ENCODE measurements around the gene ARFGAP3.

ARFGAP3 gene, protein sequence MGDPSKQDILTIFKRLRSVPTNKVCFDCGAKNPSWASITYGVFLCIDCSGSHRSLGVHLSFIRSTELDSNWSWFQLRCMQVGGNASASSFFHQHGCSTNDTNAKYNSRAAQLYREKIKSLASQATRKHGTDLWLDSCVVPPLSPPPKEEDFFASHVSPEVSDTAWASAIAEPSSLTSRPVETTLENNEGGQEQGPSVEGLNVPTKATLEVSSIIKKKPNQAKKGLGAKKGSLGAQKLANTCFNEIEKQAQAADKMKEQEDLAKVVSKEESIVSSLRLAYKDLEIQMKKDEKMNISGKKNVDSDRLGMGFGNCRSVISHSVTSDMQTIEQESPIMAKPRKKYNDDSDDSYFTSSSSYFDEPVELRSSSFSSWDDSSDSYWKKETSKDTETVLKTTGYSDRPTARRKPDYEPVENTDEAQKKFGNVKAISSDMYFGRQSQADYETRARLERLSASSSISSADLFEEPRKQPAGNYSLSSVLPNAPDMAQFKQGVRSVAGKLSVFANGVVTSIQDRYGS

GRCh38 chr22:42856865-42857704 is at the start of gene ARFGAP3:
Gene ARFGAP3, minus strand, starts transcription at chr22:42857273. Its CDS starts 91 bp downstream, at chr22:42857182.
- DNase-seq = peak; percentile 93

DNA sequence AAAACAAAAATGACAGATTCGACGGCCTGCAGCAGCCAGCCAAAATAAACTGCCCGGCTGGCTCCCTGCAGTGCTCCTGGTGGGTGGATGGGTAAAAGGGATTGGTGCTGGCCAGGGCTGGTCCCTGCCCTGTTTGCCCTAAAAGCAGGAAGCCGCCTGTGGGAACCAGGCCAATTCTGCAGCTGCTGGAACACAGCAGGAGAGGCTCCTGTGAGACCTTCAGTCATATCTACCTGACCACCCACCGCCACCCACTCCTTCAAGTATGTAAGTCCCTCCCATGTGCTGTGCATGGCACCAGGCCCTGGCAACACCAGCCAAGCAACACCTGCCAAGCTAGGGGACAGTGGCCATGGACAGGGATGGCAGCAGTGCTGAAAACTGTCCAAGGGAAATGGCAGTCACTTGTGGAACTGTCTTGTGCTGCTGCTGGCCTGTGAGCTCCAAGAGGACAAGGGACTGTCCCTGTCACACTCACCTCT is 48.7 kb upstream of the ARFGAP3 start:
- no peak for DNase-seq

DNA sequence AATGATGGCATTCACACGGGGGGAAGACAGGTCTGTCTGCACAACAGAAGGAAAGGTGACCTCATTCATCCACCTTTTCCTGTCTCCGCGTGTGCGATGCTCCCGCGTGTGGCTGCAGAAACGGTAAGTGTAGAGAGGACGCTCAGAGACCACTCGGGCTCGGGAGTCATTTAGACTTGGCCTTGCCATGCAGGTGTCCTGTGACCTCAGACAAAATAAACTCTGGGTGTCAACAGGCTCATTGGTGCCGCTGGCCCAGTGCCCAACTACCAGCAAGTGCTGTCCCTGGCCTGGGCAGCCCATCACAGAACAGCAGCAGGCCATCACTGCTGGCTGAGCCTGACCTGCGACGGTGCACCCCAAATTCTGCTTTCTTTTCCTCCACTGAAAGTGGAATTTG is 48.1 kb upstream of the ARFGAP3 start:
- DNase-seq = no peak

DNA sequence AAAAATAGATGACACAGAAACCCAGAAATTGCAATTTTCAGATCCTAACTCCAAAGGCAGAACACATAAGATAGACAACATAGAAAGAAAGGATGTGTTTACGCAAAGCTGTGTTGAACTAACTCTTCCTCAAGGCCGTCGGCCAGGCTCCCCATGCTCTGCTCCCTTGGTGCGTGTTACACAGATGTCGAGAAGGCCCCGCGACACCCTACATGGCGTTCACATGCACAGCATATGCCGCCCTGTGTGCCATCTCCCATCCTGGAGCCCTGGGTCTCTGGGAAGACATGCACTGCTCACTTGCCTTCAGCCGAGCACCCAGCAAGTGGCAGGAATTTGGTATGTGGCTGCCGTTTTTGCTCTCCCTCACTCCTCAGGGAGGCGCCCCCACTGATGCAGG is 47.0 kb upstream of the ARFGAP3 start:
- DNase-seq = no peak

- DNase-seq = no peak
Measured at GRCh38 chr22:42902875-42903510, 45.9 kb upstream of the ARFGAP3 start.

DNA sequence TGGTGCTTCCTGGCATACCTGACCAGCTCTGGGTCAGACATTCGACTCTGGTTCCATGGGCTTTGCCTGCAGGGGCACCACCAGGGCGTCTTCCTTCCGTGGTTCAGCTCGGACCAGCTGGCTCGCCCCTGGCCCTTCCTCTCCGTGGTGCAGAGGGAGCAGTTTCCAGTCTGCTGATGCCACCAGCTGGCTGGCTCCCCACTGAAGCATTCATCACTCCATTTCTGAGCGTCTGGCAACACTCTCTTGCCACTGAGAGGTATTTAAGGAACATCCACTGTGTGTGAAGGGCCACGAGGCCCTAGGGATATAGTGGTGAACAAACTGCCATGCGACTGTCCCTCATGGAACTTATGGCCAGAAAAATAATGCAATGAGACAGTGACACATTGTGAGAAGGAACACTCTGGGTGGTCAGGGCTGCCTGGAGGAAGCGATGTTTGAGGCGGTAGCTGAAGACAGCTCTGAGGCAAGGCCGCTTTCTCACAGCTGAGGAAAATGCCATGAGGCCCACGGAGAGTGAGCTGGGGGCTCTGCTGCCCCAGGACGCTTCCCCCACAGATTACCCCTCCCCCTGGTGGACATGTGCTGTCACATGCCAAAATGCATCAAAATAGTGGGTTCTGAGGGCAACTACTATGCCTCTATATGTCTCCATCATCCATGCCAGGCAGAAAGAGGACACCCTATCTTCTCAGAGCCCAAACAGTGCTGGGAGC is 44.9 kb upstream of the ARFGAP3 start:
- DNase-seq = no peak

DNA sequence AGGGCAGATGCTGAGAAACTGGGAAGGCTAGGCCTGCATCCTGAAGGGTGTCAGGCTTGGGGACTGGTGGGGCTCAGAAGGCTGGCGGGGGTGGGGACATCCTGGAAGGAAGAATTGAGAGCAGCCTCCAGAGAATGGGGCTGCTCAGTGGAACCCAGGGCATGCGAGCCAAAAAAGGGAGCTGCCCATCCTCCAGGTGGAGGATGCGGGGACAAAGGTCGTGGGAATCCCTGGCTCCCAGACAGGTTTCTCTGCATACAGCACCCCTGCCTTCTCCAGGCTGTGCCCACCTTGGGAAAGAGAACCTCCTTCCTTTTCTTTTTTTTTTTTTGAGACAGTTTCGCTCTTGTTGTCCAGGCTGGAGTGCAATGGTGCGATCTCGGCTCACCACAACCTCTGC is 40.9 kb upstream of the ARFGAP3 start:
- DNase-seq = no peak

DNA sequence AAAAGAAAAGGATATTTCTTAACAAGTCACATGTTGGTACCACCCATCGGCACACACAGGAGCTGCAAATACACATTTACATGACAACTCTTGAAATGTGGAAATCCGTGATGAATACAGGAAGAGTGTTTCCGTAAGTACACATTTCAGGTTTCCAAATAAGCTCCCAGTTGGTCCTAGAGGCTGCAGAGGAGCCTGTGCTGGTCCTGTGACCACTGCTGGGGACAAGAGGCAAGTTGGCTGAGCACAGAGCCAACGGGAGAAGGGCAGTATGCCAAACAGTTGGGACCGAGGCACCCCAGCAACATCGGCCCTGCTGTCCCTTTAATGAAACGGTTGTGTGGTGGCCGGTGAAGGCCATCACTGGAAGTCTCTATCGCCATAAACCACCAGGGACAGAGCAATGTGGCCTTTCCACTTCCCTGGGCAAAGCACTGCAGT is 38.5 kb upstream of the ARFGAP3 start:
- DNase-seq = no peak

DNA sequence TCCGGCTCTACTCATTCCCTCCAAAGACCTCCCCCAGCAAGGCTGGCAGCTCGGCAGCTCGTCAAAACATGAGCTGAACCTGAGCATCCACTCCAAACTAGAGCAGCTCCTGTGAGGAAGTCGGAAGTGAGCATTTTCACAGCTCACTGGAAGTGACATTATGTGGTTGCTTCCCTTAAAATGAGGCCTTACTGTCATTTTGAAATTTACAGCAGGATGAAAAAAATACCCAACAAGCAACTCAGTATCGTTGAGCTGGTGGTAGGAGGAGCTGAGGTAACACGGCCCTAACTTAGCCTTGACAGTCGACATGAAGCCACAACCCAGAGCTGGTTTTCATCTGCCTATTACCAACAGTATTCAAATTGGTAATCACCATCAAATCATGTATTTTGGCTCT is 38.0 kb upstream of the ARFGAP3 start:
- peak; percentile 11 for DNase-seq

- DNase-seq = no peak
Measured at GRCh38 chr22:42893371-42894150, 36.5 kb upstream of the ARFGAP3 start.

GRCh38 chr22:42892571-42893316 is 35.7 kb upstream of the ARFGAP3 start:
- DNase-seq = no peak

- DNase-seq = no peak
Measured at GRCh38 chr22:42892156-42892555, 35.1 kb upstream of the ARFGAP3 start.

DNA sequence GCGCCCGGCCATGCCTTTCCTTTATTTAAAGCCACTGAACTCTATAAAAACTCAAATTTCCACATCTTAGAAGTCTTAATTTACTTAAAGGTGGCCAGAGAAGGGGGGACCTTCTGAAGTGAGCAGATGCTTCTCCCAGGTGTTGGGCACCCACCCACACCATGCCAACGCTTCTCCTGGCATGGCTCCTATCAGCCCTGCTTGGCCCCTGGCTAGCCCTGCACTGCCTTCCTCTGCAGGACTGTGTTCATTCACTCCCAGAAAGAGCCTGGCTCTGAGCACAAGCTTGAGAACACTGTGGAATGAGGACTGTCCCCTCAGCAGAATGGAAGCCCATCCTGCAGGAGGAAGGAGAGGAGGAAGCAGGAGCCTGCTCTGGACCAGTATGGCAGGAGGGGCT is 34.6 kb upstream of the ARFGAP3 start:
- no peak for DNase-seq

GRCh38 chr22:42891008-42891407 is 33.9 kb upstream of the ARFGAP3 start:
- DNase-seq = no peak

DNA sequence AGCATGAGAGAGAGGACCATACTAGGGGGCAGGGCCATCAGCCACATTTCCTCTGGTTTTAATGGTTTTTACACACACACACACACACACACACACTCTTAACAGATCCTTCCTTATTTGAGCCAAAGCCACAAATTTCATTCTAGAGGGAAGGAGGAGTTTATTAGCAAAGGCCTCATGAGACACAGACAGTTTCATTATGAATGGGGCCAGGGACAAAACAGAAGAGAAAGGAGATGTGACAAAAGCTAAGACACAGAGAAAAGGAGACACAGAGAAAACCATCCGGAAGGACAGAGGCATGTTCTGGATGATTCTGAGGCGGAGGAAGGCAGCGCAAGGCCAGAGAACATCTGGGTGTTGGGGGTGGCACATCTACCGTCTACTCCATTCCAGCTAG is 32.2 kb upstream of the ARFGAP3 start:
- DNase-seq = no peak

GRCh38 chr22:42887523-42888507 is 30.7 kb upstream of the ARFGAP3 start:
- no peak for DNase-seq

DNA sequence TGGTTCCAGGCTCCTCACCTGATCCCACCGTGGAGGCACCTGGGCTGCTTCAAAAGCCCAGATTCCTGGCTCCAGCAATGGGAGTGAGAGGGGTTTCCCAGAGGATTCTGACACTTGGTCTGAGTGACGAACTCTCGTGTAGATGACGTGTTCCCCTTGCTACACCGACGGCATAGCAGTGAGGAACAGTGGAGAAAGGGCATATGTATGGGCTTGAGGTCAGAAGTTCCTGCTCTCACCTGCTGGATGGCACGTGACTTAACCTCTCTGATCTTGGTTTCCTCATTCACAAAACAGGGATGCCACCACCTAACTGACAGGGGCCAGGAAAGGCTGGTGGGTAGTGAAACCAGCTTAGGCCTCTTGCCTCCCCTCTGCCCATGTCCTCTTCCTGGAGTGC is 30.0 kb upstream of the ARFGAP3 start:
- no peak for DNase-seq

- DNase-seq = no peak
Measured at GRCh38 chr22:42885446-42885845, 28.4 kb upstream of the ARFGAP3 start.

DNA sequence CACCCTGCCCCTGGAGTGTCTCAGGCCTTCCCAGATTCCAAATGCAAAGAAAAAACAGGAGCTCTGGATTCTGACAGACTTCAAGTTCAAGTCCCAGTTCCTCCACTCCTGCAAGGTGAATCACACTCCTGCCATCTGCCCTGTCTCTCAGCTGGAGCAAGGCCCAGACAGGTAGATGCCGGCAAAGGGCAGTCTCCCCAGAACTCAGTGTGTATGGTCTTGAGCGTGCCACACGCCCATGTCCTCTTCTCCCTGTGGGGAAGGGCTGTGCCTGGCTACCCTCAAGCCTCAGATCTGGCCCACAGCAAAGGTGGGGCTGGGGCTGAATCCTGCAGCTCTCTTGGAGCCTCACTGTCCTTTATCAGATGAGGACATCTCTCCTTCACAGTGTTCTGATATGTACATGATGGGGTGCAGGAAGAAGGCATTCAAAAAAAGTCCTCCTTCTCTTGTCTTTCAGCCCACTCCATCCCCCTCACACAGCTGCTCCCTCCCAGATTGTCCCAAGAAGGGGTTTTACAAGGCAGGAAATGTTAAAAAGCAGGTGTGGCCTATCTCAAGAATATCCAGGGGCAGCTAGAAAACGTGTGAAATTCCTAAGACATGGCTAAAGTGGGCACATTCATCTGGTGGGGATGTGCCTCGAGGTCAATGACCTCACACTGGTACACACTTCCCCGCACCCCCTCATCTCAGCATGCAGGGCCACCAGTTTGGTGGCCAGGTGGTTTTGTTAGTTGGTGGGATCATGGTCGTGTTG is 27.7 kb upstream of the ARFGAP3 start:
- DNase-seq = no peak

Measured in stimulated activated CD4-positive, alpha-beta T cell treated with anti-CD3 and anti-CD28 coated beads, Interleukin-1b, Interleukin-23, amount 100 ng/mL, for 48 hours (primary cell).